Astrocyte of the cerebellum (primary cell): Measurements from ENCODE around the gene KLRC3.
A peak's percentile ranks its signal among the peaks of the same experiment; 100 is the strongest.
"Not testable (repeated sequence)": the region's sequence is repeated elsewhere in the genome, so short reads cannot be mapped to it uniquely, and the experiment has no call there.

Experiments
- DNase-seq: peaks from one replicate; pipeline ENCODE4 v3.0.0-alpha.2; 2011; ENCODE audit warnings: low read depth
- H3K4me3 ChIP-seq: 2 replicates; pipeline ENCODE4 v1.5.1; 2011; ENCODE audit warnings: mild to moderate bottlenecking, low read depth, low read length, moderate library complexity
- CTCF ChIP-seq: IDR thresholded peaks from 2 replicates; pipeline ENCODE4 v1.5.1; 2012; ENCODE audit warnings: low read length, low read depth, moderate library complexity, mild to moderate bottlenecking; ENCODE audit errors: missing control alignments
- in situ Hi-C: cut with HindIII; loops from 2 replicates; pipeline ENCODE4 v1.10.0; 2017; ENCODE audit warnings: low sequenced_read_pairs

The KLRC3 gene

DNA sequence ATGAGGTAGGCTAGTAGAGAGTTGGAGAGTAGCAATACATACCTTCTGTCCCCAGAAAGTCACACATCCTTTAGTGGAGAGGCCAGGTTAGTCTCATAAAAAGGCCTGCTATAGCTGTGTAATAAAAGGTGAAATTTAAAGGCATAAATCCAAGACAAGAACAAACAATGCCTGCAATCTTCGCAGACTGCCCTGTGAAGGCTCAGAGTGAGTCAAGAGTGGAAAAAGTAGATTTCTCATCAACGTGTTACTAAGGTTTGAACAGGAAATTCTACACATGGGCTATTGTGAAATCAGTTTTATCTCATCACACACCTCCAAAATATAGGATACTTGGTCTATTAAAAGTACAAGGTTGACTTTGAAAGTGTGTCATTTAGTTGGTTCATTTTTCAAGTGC, 32.8 kb upstream of the KLRC3 start, which contains the start of gene KLRC1:
Gene KLRC1 (minus strand): TSS at position 222 of the 400 bp plus-strand sequence. CDS start 2,221 bp downstream, outside the sequence.
- DNase-seq, result no peak
- no peak within 1 kb of the TSS for H3K4me3 ChIP-seq
- in situ Hi-C loops, result no loop called here
- TF ChIP-seq CTCF, result no peak

GRCh38 chr12:10448236-10448635, 27.8 kb upstream of the KLRC3 start:
- no peak for DNase-seq
- in situ Hi-C loops, result no loop called here
- no peak overlapping the region for H3K4me3 ChIP-seq
- TF ChIP-seq CTCF, result no peak

- in situ Hi-C loops, H3K4me3 ChIP-seq: not testable (repeated sequence)
- peak; percentile 27 for DNase-seq
These were observed 25.7 kb upstream of the KLRC3 start for GRCh38 chr12:10446052-10446451.

DNA sequence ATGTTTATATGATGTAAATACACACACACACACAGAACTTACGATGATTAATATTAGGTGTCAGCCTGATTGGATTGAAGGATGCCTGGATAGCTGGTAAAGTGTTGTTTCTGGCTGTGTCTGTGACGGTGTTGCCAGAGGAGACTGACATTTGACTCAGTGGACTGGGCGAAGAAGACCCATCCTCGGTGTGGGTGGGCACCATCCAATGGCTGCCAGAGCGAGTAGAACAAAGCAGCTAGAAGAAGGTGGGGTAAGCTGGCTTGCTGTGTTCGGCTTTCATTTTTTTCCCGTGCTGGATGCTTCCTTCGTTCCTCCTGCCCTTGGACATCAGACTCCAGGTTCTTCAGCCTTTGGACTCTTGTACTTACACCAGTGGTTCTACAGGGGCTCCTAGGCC, 20.7 kb upstream of the KLRC3 start:
- H3K4me3 ChIP-seq, in situ Hi-C loops, DNase-seq: not testable (repeated sequence)

- H3K4me3 ChIP-seq, DNase-seq, in situ Hi-C loops: not testable (repeated sequence)
These were observed 19.3 kb upstream of the KLRC3 start for GRCh38 chr12:10439608-10440274.

- in situ Hi-C loops, result not testable (repeated sequence)
These were observed 17.2 kb upstream of the KLRC3 start for GRCh38 chr12:10437601-10438000.

GRCh38 chr12:10435816-10436215, 15.4 kb upstream of the KLRC3 start, which contains the start of gene KLRC2:
TSS of gene KLRC2 (minus strand) at chr12:10436010. CDS start at chr12:10435986, 24 bp downstream.
- DNase-seq, H3K4me3 ChIP-seq, in situ Hi-C loops: not testable (repeated sequence)

More at GRCh38 chr12:10437601-10438000, 17.2 kb upstream of the KLRC3 start:
- not testable (repeated sequence) for H3K4me3 ChIP-seq, DNase-seq

DNA sequence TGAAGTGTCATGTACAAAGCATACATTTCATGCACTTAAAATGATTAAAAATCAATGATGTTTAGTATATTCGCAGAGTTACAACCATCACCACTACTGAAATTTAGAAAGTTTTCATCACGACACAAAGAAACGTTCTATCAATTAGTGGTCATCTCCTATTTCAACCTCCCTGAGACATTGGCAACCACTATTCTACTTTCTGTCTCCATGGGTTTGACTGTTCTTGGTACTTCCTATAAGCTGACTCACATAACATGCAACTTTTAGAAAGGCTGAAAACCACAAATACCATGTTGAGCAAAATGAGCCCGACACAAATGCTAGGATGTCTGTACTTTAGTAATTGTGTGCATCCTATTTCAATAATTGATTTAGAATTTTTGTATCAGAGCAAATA, 10.2 kb upstream of the KLRC3 start:
- H3K4me3 ChIP-seq, in situ Hi-C loops: not testable (repeated sequence)
- peak; percentile 22 for DNase-seq

GRCh38 chr12:10425938-10426337, 5.5 kb upstream of the KLRC3 start:
- DNase-seq, in situ Hi-C loops, H3K4me3 ChIP-seq: not testable (repeated sequence)

- in situ Hi-C loops, H3K4me3 ChIP-seq, DNase-seq: not testable (repeated sequence)
These were observed 4.0 kb upstream of the KLRC3 start for GRCh38 chr12:10424260-10424899.

DNA sequence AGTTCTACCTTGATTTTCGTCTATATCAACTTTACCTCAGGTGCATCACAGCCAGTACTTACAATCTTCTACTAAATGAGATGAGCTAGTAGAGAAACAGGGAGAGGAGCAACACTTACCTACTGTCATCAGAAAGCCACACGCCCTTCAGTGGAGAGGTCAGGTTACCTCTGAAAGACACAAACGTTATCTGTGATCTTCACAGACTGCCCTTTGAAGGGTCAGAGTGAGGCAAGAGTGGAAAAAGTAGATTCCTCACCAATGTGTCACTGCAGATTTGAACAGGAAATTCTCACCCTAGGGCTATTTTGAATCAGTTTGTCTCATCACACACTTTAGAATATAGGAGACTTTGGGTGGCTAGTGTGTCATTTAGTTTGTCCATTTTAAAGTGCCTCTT, 1.8 kb upstream of the KLRC3 start:
- in situ Hi-C loops, H3K4me3 ChIP-seq, DNase-seq: not testable (repeated sequence)
